Prostate gland (tissue), 2 donors: Measurements from ENCODE around the gene BCL2L12.
A peak's percentile ranks its signal among the peaks of the same experiment; 100 is the strongest.

Experiments
- CTCF ChIP-seq, 4 experiments: fragments of 200-600 bp in 2 of 4; fragments of 450-650 bp in 2 of 4; sonication (generic) in 2 of 4; IDR thresholded peaks; 1 replicate in 3 of 4; 2 replicates in 1 of 4; pipeline ENCODE4 v1.5.1; 2016 to 2019; ENCODE audit warnings: antibody characterized with exemption in 4 of 4, mild to moderate bottlenecking in 2 of 4, moderate library complexity in 2 of 4
- POLR2AphosphoS5 ChIP-seq: sonication (generic); formaldehyde crosslinking; IDR thresholded peaks from one replicate; pipeline ENCODE4 v1.6.1; 2017; ENCODE audit warnings: antibody characterized with exemption

- TF ChIP-seq CTCF (IDR thresholded peaks at IDR 0.05) (peak in 1 of 4 experiments; percentile 24), POLR2AphosphoS5 (no peak)
These were observed 10.5 kb downstream of the BCL2L12 start for GRCh38 chr19:49676136-49676783.
